Keratinocyte (primary cell): ENCODE measurements around the gene ARHGEF33.

ENCODE experiments used
- EZH2 ChIP-seq: IDR thresholded peaks from one replicate; pipeline ENCODE4 v1.6.1; 2012; ENCODE audit warnings: inconsistent platforms, mild to moderate bottlenecking, low read length, moderate library complexity
- TF ChIP-seq, protein P1 (sequence below), 3 experiments: IDR thresholded peaks in 1 of 3; conservative IDR thresholded peaks in 1 of 3; optimal IDR thresholded peaks in 1 of 3; 2 replicates in 2 of 3; 3 replicates in 1 of 3; pipeline versions ENCODE3 to v1.5.1; 2011; ENCODE audit warnings: low read length in 3 of 3, mild to moderate bottlenecking in 3 of 3, moderate library complexity in 2 of 3, control low read depth in 1 of 3, inconsistent platforms in 1 of 3; ENCODE audit not compliant: insufficient read depth in 2 of 3; ENCODE audit errors: extremely low read depth in 1 of 3

DNA sequence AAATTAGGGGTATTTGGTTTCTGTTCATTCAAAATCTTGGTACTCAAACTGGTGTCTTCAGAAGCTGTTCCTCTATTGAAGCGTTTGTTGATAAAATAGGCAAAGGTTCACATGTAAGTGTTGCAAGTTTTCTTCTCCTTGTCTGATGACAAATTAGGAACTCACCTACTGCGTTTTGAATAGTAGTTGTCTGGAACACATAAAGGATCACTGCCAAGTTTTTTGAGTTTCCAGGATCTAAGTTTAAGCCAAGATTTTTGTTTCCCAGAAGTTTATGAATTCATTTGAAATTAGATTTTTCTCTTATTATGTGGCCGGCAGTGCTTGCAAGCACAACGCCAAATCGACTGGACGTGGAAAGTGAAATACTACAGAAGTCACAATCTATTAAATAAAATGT, 85.4 kb downstream of the ARHGEF33 start:
- TF ChIP-seq, protein P1, sequence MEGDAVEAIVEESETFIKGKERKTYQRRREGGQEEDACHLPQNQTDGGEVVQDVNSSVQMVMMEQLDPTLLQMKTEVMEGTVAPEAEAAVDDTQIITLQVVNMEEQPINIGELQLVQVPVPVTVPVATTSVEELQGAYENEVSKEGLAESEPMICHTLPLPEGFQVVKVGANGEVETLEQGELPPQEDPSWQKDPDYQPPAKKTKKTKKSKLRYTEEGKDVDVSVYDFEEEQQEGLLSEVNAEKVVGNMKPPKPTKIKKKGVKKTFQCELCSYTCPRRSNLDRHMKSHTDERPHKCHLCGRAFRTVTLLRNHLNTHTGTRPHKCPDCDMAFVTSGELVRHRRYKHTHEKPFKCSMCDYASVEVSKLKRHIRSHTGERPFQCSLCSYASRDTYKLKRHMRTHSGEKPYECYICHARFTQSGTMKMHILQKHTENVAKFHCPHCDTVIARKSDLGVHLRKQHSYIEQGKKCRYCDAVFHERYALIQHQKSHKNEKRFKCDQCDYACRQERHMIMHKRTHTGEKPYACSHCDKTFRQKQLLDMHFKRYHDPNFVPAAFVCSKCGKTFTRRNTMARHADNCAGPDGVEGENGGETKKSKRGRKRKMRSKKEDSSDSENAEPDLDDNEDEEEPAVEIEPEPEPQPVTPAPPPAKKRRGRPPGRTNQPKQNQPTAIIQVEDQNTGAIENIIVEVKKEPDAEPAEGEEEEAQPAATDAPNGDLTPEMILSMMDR (optimal IDR thresholded peaks at IDR 0.05 in 1 of 3, IDR thresholded peaks at IDR 0.05 in 1 of 3, conservative IDR thresholded peaks at IDR 0.05 in 1 of 3; ENCODE audit: extremely low read depth in 1 of 3, insufficient read depth in 2 of 3, low read length in 3 of 3): no peak
- TF ChIP-seq EZH2: no peak
